ENCODE measurements around the gene ISYNA1.

- no peak for TF ChIP-seq CTCF (IDR thresholded peaks at IDR 0.05; ENCODE audit: low read length)
- no peak for TF ChIP-seq EZH2 (IDR thresholded peaks at IDR 0.05; ENCODE audit: borderline replicate concordance, low read length)
Measured at GRCh38 chr19:18486746-18487145, 48.8 kb upstream of the ISYNA1 start.
